HG03139 (cell line): ENCODE results near the gene P2RY8.
A peak's percentile ranks its signal among the peaks of the same experiment; 100 is the strongest.
"Not testable (repeated sequence)": the region's sequence is repeated elsewhere in the genome, so short reads cannot be mapped to it uniquely, and the experiment has no call there.

Experiments
- ATAC-seq: cut with Tn5 transposase; IDR thresholded peaks from one replicate; pipeline ENCODE4 v1.9.1; 2021; ENCODE audit not compliant: unreplicated experiment

The P2RY8 gene

DNA sequence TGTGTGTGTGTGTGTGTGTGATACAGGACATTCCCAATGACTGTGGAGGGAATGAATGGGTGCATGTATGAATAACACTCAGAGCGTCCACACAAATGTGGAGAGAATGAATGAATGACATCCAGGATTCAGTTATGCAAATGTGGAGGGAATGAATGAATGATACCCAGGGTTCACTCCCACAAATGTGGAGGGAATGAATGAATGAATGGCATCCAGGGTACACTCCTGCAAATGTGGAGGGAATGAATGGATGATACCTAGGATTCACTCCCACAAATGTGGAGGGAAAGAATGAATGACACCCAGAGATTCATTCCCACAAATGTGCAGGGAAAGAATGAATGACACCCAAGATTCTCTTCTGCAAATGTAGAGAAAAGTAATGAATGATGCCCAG lies 48.2 kb downstream of the P2RY8 start:
- ATAC-seq: no peak

DNA sequence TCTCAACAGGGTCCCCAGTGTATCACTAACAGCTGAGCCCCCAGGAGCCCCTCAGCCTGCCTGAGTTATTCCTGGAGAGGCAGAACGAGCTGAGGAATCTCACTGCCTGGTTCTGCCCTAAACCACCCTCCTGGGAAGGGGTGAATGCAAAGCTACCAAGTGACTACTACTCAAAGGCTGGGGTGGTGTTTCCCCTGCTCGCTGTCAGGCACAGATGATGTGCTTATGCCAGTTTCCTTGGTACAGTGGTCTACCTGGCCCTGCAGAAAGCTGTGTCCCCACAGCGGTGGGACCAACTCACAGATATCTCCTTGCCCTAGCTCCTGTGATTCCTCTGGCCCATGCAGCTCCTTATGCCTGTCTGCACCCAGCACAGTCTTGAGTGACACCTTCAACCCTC lies 48.8 kb downstream of the P2RY8 start:
- no peak for ATAC-seq

DNA sequence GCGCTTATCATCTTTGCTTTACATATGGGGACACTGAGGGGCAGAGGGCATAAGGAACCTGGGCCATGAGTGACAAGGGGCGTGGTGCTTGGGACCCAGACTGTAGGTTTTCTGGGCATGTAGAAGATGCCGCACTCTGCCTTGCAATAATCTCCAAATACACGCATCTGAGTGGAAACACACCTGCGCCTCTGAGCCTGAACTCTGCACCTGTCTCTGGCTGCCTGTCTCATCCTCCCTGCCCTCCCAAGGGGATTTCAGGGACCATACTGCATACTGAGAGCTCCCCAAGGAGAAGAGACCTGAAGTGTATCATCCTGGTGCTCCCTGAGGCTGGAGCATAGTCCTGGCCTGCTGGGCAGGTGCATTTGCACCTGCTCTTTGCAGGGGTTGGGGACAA lies 49.6 kb downstream of the P2RY8 start:
- ATAC-seq: no peak

DNA sequence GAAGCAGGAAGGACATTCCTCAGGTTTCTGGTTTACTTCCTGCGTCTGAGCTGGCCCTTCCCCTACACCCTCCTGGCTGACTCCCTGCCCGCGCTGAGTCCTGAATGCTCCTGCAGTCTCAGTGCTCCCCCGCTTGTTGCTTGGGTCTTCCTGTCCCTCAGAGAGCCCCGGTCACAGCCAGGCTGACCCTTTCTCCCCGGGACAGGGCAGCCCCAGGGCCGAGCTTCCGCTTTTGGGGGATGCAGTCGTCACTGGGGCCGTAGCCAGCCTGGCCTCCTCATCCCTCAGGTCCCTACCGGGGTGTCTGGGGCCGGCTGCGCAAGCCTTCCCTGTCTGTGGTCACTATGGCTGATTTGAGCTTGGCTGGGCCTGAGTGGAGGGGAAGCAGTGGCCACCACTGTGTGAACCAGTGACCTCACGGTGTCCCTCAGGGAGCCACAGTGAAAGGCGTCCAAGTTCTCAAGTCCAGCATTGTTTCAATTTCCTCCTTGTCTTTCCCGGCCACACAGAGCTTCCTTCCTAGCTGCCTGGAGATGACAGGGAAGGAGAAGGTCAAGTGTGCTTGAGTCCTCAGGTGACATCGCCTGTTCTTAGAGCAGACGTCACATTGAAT lies 50.1 kb downstream of the P2RY8 start:
- no peak for ATAC-seq

DNA sequence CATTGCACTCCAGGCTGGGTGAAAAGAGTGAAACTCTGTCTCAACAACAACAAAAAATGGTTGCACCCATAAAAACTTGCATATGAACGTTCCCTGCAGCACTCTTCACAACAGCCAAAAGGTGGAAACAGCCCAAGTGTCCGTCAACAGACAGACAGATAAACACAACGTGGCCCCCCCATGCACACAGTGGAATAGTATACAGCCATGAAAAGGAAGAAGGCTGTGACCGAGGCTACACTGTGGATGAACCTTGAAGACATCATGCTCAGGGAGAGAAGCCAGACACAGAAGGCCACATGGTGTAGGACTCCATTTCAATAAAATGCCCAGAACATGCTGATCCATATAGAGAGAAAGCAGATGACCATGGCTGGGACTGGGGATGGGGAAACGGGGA lies 50.8 kb downstream of the P2RY8 start:
- no peak for ATAC-seq

DNA sequence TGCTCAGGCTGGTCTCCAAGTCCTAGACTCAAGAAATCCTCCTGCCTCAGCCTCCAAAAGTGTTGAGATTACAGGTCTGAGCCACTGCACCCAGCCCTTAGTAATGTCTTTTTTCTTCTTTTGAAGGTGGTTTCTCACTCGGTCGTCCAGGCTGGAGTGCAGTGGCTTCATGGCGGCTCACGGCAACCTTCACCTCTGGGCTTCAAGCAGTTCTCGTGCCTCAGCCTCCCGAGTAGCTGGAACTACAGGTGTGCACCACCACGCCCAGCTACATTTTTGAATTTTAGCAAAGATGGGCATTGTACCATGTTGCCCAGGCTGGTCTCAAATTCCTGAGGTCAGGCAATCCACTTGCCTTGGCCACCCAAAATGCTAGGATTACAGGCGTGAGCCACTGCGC lies 52.0 kb downstream of the P2RY8 start:
- no peak for ATAC-seq

DNA sequence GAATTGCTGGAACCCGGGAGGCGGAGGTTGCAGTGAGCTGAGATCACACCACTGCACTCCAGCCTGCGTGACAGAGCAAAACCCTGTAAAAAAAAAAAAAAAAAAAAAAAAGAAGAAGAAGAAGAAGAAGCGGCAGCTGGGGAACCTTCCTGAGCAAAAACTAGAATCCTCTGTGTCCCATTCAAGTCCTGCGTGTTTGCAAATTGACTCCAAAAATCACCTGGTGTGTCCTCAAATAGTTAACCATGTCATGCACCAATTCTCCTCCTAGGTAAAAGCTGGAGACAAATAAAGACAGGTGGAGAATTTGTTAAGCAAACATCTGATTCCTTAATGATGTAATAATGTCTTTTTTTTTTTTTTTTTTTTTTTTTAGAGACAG lies 52.4 kb downstream of the P2RY8 start:
- no peak for ATAC-seq

DNA sequence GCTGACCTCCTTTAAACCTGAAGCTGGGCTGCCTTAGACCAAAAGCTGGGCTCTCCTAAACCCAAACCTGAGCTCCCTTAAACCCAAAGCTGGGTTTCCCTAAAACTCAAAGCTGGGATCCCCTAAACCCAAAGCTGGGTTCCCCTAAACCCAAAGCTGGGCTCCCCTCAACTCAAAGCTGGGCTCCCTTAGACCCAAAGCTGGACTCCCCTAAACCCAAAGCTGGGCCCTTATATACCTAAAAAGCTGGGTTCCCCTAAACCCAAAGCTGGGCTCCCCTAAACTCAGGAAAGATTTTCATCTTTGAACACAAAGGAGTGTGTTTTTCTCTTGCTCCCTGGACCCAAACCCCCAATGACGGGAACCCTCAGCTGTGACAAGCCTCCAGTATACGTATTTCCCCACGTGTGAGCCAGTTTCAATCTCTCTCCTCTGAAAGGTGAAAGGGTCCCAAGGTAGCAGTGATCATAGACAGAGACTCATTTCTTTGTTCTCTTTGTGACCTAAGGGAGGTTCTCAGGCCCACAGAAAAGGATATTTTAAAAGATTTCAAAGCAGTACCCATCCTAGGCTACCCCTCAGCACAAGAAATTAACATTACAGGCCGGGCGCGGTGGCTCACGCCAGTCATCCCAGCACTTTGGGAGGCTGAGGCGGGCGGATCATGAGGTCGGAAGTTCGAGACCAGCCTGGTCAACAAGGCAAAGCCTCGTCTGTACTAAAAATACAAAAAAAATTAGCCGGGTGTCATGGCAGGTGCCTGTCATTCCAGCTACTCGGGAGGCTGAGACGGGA lies 52.9 kb downstream of the P2RY8 start:
- ATAC-seq: peak; percentile 40

DNA sequence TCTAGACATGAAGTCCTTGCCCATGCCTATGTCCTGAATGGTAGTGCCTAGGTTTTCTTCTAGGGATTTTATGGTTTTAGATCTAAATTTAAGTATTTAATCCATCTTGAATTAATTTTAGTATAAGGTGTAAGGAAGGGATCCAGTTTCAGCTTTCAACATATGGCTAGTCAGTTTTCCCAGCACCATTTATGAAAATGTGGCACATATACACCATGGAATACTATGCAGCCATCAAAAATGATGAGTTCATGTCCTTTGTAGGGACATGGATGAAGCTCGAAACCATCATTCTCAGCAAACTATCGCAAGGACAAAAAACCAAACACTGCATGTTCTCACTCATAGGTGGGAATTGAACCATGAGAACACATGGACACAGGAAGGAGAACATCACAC lies 54.5 kb downstream of the P2RY8 start:
- ATAC-seq: not testable (repeated sequence)

DNA sequence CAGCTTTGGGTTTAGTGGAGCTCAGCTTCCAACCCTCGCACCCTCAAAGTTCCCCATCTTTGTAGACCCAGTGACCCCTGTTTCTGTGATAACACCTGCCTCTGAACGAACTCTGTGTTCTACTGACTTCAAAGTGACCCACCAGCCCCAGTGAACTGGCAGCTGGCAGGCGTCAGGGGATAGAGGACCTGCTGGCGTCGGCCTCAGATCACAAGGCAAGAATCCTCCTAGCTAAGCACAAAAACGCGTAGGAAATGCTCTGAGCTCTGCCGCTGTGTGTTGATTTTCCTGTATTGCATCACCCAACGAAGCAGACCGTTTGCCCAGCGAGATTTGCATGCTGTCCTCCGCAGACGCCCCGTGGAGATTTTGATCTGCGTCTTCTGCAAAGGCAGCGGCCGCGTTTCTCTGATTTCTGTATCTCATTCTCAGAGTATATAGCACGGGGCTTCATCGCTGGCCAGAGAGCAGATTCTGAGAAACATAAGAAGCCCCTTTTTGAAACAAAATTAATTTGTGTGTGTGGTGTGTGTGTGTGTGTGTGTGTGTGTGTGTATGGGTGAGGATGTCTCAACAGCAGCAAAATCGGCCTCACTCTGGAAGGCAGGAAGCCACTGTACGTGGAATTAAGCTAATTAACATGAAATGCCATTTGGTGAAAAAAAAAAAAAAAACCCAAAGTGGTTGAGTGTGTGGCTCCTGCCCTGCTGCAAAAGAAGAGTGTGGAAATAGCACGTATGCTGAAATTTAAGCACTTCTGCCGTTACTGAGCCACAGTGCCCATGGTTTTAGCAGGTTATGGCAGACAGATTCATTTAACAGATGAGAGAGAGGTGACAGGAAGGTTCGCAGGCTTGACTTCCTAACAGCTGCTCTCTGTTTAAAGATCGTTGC lies 55.1 kb downstream of the P2RY8 start:
- peak; percentile 37 for ATAC-seq

DNA sequence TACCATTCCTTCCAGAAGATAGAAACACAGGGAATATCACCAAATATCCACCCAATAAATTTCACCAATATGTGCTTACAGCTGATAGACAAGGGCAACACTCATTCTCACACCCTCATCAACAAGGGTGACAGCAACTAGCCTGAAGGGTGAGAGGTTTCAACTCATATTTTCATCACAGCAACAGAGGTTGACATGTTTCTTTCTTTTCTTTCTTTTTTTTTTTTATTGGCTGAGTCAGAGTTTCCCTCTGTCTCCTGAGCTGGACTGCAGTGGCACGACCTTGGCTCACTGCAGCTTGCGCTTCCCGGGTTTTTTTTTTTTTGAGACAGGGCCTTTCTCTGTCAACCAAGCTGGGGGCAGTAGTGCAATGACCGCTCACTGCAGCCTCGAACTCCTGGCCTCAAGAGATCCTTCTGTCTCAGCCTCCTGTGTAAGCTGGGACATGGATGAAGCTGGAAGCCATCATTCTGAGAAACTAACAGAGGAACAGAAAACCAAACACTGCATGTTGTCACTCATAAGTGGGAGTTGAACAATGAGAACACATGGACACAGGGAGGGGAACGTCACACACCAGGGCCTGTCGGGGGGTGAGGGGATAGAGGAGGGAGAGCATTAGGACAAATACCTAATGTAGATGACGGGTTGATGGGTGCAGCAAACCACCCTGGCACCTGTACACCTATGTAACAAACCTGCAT lies 56.8 kb downstream of the P2RY8 start:
- no peak for ATAC-seq

DNA sequence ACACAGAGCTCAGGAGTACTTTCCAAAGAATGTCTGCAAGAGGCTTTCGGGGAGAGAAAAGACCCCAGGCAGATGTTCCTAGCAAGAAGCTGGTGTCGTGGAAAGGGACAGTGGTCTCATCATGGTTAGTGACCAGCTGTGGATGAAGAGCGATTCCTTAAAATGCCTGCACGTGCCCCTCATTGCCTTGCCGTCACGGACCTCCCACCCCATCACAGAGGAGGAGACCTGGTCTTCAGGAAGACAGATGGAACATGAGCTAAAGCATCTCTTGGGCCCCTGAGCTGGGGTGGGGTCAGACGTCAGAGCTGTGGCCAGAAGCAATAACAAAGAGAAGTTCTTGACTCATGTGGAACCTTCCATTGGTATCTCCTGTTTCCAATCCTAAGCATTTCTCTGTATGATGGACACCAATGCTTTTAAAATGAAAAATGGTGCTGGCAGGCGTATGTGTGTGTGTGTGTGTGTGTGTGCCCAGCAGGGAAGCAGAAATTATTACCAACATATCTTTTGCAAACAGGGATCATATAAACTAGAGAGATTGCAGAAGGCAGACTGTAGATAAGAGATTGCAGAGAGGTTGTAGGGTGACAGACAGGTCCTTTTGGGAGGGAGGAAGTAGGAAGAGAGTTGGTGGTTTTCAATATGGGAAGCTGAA lies 59.1 kb downstream of the P2RY8 start:
- no peak for ATAC-seq

DNA sequence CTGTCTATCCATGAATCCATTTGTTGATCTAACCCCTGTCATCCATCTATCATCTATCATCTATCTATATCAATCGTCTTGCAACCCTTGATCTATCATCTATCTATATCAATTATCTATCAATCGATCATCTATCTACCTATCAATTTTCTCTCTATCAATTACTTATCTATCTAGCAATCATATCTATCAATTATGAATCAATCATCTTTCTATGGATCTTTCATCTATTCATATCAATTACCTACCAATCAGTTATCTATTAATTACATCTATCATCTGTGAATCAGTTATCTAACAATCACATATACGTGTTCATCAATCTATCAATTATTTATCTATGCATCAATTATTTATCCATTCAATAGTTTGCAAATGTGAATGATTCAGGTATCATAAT lies 59.8 kb downstream of the P2RY8 start:
- ATAC-seq: no peak

DNA sequence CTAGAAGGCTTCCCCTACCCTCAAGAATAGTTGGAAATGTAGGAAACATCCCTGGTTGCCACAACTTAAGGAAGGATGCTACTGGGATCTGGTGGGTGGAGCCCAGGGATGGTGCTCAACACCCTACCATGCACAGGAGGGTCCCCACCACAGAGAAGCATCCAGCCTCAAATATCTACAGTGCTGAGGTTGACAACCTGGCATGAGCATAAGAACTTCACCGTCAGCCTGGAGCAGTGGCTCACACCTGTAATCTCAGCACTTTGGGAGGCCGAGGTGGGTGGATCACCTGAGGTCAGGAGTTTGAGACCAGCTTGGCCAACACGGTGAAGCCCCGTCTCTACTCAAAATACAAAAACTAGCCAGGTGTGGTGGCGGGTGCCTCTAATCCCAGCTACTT lies 60.3 kb downstream of the P2RY8 start:
- no peak for ATAC-seq

DNA sequence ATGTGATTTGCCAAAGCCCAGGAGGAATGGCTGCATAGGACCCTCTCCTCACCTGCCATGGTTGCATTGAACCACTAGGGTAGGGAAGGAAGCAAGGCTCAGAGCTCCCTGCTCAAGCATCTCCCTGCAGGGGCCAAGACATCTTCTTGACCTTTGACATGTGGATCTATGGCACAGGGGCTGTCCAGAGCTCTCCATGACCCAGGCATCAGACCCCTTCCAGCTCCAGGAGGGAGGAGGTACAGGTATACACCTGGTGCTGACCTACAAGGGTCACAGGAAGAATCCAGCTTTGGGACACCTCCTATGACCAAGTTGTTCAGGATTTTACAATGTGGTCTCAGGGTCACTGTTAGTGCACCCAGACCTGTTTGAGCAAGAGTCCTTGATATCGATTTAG lies 61.1 kb downstream of the P2RY8 start:
- ATAC-seq: no peak

DNA sequence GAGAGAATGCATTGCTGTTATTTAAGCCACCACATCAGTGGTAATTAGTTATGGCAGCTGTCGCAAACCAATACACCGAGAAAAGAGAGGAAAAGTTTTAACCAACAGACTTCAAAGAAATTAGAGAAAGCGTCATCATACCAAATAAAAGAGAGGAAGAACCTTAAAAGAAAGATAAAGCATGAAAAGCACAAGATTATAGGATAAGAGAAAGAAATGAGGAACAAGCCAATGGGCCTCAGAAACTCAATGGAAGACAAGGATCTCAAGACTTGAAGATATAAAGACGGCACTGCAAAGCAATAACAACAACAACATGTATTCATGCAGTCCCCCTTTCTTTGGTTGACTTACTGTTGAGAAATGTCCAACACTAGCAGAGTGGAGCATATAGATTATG lies 61.5 kb downstream of the P2RY8 start:
- ATAC-seq: no peak

DNA sequence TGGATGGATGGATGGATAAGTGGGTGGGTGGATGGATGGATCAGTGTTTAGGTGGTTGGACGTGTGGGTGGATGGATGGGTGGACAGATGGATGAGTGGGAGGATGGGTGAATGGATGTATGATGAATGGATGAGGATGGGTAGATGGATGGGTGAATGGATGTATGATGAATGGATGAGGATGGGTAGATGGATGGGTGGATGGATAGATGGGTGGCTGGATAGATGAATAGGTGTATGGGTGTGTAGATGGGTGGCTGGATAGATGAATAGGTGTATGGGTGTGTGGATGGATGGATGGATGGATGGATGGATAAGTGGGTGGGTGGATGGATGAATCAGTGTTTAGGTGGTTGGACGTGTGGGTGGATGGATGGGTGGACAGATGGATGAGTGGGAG lies 62.4 kb downstream of the P2RY8 start:
- not testable (repeated sequence) for ATAC-seq

DNA sequence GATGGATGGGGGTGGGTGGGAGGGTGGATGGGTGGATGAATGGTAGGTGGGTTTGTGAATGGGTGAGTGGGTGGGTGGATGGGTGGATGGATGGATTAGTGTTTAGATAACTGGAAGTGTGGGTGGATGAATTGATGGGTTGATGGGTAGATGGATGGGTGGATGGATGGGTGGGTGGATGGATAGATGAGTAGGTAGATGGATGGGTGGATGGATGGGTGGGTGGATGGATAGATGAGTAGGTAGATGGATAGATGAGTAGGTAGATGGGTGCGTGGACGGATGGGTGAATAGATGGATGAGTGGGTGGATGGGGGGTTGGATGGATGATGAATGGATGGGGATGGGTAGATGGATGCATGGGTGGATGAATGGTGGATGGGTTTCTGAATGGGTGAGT lies 64.0 kb downstream of the P2RY8 start:
- ATAC-seq: no peak

DNA sequence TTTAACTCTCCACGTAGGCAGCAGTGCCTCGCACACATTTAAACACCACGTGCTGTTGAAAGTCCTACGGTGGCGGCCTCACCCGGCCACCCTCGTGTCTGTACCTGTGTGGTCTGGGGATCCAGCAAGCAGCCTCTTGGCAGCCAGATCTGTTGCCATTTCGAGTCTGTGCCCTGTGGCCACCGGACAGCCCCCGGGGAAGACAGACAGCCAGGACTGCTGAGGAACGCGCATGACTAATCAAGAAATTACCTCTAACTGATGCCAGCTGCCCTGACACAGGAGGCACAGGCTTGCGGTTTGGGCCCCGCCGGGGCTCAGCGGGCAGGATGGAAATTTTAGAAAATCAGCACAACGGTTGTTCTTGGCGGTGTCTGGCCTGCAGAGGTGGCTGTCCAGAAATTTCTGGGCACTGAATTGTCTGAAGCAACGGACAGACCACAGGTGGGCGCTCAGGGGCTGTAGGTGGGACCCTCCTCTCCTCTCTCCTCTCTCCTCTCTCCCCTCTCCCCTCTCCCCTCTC lies 68.7 kb downstream of the P2RY8 start:
- no peak for ATAC-seq

DNA sequence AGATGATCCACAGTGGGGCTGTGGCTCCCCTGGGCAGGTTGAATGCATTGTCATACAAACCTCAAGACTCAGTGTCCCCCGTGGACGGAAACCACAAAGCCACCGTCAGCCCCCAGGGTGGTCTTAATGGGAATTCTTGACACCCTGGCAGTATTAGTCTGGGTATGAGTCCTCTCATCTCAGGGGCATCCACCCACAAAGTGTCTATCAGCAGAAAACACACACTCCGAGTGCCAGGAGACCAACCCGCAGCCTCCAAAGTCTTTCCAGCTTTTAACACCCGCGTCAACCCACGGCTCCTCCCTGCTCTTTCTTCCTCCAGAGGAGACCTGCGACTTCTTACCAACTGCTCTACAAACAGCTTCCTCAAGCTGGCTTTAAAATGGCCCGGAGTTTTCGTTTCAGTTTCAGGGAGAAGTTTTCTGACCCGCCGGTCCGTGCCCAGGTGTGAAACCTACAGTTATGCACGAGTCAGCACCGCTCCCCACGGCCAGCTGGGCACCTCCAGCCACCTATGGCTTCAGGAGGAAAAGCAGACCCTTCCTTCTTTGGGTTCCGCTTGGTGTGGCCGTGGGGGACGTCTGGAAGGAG lies 69.9 kb downstream of the P2RY8 start:
- ATAC-seq: no peak
